ENCODE results near the gene A2ML1. TPM values are rescaled to one million over a fixed set of nuclear protein-coding genes. Genes with fewer than 3 reads are reported as not detected.
"Not testable (repeated sequence)": the region's sequence is repeated elsewhere in the genome, so short reads cannot be mapped to it uniquely, and the experiment has no call there.

Gene A2ML1
- 0.13 TPM for polyA plus RNA-seq
- long read RNA-seq, donor 1, result 0 reads
- long read RNA-seq, donor 2, result 0 reads
- long read RNA-seq, donor 3, result 0 reads
- long read RNA-seq, donor 4, result 0 reads
- long read RNA-seq, donor 5, result 0 reads
- long read RNA-seq, donor 6, result 0 reads
- long read RNA-seq, donor 7, result 0 reads
- long read RNA-seq, donor 8, result 0 reads
- long read RNA-seq, donor 9, result 0 reads
- long read RNA-seq, donor 10, result 0 reads
- long read RNA-seq, donor 11, result 0 reads

- no peaks in the 10 kb centered on the region for H3K9me3 ChIP-seq (ENCODE audit: control insufficient read depth, low read depth, low read length)
- no CpG with 5 or more reads among the region's 3 CpGs for whole genome bisulfite sequencing (ENCODE audit: insufficient coverage, low lambda C conversion rate)
- H3K27me3 ChIP-seq (ENCODE audit: control insufficient read depth, insufficient read depth, low read length), result no peaks in the 10 kb centered on the region
- no peak within 1 kb of the TSS for H3K4me3 ChIP-seq (ENCODE audit: low read length)
- H3K4me1 ChIP-seq (ENCODE audit: control insufficient read depth, insufficient read depth, low read length), result no peaks in the 10 kb centered on the region
- no peak within 1 kb of the TSS for H3K27ac ChIP-seq (ENCODE audit: low read length)
- H3K36me3 ChIP-seq (ENCODE audit: control insufficient read depth, insufficient read depth, low read length), result no peaks in the 10 kb centered on the region
- no peak for DNase-seq
These were observed at the start of gene A2ML1 for GRCh38 chr12:8822298-8822697. Gene A2ML1, plus strand, starts transcription at chr12:8822621. Its CDS starts 31 bp downstream, at chr12:8822652.

- Histone ChIP-seq H3K36me3 (ENCODE audit: control insufficient read depth, insufficient read depth, low read length) (peaks cover 8% of the 10 kb centered on the region), H3K27ac (ENCODE audit: low read length) (no peak overlapping the region), H3K4me1 (ENCODE audit: control insufficient read depth, insufficient read depth, low read length) (no peaks in the 10 kb centered on the region), H3K4me3 (ENCODE audit: low read length) (no peak overlapping the region), H3K9me3 (ENCODE audit: control insufficient read depth, low read depth, low read length) (no peaks in the 10 kb centered on the region), H3K27me3 (ENCODE audit: control insufficient read depth, insufficient read depth, low read length) (no peaks in the 10 kb centered on the region)
- no CpG with 5 or more reads among the region's 10 CpGs for WGBS (ENCODE audit: insufficient coverage, low lambda C conversion rate)
- no peak for DNase-seq
These were observed 49.0 kb upstream of the A2ML1 start for GRCh38 chr12:8773461-8773860.

- DNase-seq, result no peak
- Histone ChIP-seq H3K27me3 (ENCODE audit: control insufficient read depth, insufficient read depth, low read length) (no peaks in the 10 kb centered on the region), H3K4me1 (ENCODE audit: control insufficient read depth, insufficient read depth, low read length) (no peaks in the 10 kb centered on the region), H3K9me3 (ENCODE audit: control insufficient read depth, low read depth, low read length) (no peaks in the 10 kb centered on the region), H3K4me3 (ENCODE audit: low read length) (no peak overlapping the region), H3K27ac (ENCODE audit: low read length) (no peak overlapping the region), H3K36me3 (ENCODE audit: control insufficient read depth, insufficient read depth, low read length) (peaks cover 6% of the 10 kb centered on the region)
- no CpG with 5 or more reads among the region's 4 CpGs for WGBS (ENCODE audit: insufficient coverage, low lambda C conversion rate)
These were observed 43.1 kb upstream of the A2ML1 start for GRCh38 chr12:8779281-8779680.

- no peak for DNase-seq
- 92% methylated on average over 2 of the region's 2 CpGs for WGBS (ENCODE audit: insufficient coverage, low lambda C conversion rate)
- no peak overlapping the region for H3K27ac ChIP-seq (ENCODE audit: low read length)
- no peaks in the 10 kb centered on the region for H3K9me3 ChIP-seq (ENCODE audit: control insufficient read depth, low read depth, low read length)
- peaks cover 6% of the 10 kb centered on the region for H3K36me3 ChIP-seq (ENCODE audit: control insufficient read depth, insufficient read depth, low read length)
- H3K27me3 ChIP-seq (ENCODE audit: control insufficient read depth, insufficient read depth, low read length), result no peaks in the 10 kb centered on the region
- no peak overlapping the region for H3K4me3 ChIP-seq (ENCODE audit: low read length)
- H3K4me1 ChIP-seq (ENCODE audit: control insufficient read depth, insufficient read depth, low read length), result no peaks in the 10 kb centered on the region
These were observed 42.6 kb upstream of the A2ML1 start for GRCh38 chr12:8779862-8780261.

- no peak for DNase-seq
- Histone ChIP-seq H3K36me3 (ENCODE audit: control insufficient read depth, insufficient read depth, low read length) (peaks cover 6% of the 10 kb centered on the region), H3K27me3 (ENCODE audit: control insufficient read depth, insufficient read depth, low read length) (no peaks in the 10 kb centered on the region), H3K4me3 (ENCODE audit: low read length) (no peak overlapping the region), H3K4me1 (ENCODE audit: control insufficient read depth, insufficient read depth, low read length) (no peaks in the 10 kb centered on the region), H3K9me3 (ENCODE audit: control insufficient read depth, low read depth, low read length) (no peaks in the 10 kb centered on the region), H3K27ac (ENCODE audit: low read length) (no peak overlapping the region)
- WGBS (ENCODE audit: insufficient coverage, low lambda C conversion rate), result no CpG with 5 or more reads among the region's 1 CpG
These were observed 42.0 kb upstream of the A2ML1 start for GRCh38 chr12:8780389-8780788.

GRCh38 chr12:8781381-8782127 lies 40.9 kb upstream of the A2ML1 start:
- 100% methylated on average over 1 of the region's 2 CpGs for WGBS (ENCODE audit: insufficient coverage, low lambda C conversion rate)
- no peaks in the 10 kb centered on the region for H3K4me1 ChIP-seq (ENCODE audit: control insufficient read depth, insufficient read depth, low read length)

GRCh38 chr12:8784290-8784888 lies 38.0 kb upstream of the A2ML1 start:
- Histone ChIP-seq H3K27ac (ENCODE audit: low read length) (no peak overlapping the region), H3K27me3 (ENCODE audit: control insufficient read depth, insufficient read depth, low read length) (no peaks in the 10 kb centered on the region), H3K4me3 (ENCODE audit: low read length) (no peak overlapping the region), H3K36me3 (ENCODE audit: control insufficient read depth, insufficient read depth, low read length) (peaks cover 6% of the 10 kb centered on the region), H3K9me3 (ENCODE audit: control insufficient read depth, low read depth, low read length) (peaks cover 2% of the 10 kb centered on the region), H3K4me1 (ENCODE audit: control insufficient read depth, insufficient read depth, low read length) (no peaks in the 10 kb centered on the region)
- DNase-seq, result no peak

More at GRCh38 chr12:8781381-8782127, 40.9 kb upstream of the A2ML1 start:
- no peak overlapping the region for H3K27ac ChIP-seq (ENCODE audit: low read length)
- H3K4me3 ChIP-seq (ENCODE audit: low read length), result no peak overlapping the region
- H3K27me3 ChIP-seq (ENCODE audit: control insufficient read depth, insufficient read depth, low read length), result no peaks in the 10 kb centered on the region
- peaks cover 6% of the 10 kb centered on the region for H3K36me3 ChIP-seq (ENCODE audit: control insufficient read depth, insufficient read depth, low read length)
- DNase-seq, result no peak
- no peaks in the 10 kb centered on the region for H3K9me3 ChIP-seq (ENCODE audit: control insufficient read depth, low read depth, low read length)

- Histone ChIP-seq H3K9me3 (ENCODE audit: control insufficient read depth, low read depth, low read length) (peaks cover 2% of the 10 kb centered on the region), H3K27ac (ENCODE audit: low read length) (no peak overlapping the region), H3K4me3 (ENCODE audit: low read length) (no peak overlapping the region), H3K4me1 (ENCODE audit: control insufficient read depth, insufficient read depth, low read length) (no peaks in the 10 kb centered on the region), H3K27me3 (ENCODE audit: control insufficient read depth, insufficient read depth, low read length) (no peaks in the 10 kb centered on the region), H3K36me3 (ENCODE audit: control insufficient read depth, insufficient read depth, low read length) (peaks cover 6% of the 10 kb centered on the region)
- no peak for DNase-seq
- no CpG with 5 or more reads among the region's 4 CpGs for WGBS (ENCODE audit: insufficient coverage, low lambda C conversion rate)
These were observed 36.9 kb upstream of the A2ML1 start for GRCh38 chr12:8785499-8785898.

- H3K27ac ChIP-seq (ENCODE audit: low read length); DNase-seq; H3K4me3 ChIP-seq (ENCODE audit: low read length); H3K27me3 ChIP-seq (ENCODE audit: control insufficient read depth, insufficient read depth, low read length); H3K9me3 ChIP-seq (ENCODE audit: control insufficient read depth, low read depth, low read length); H3K4me1 ChIP-seq (ENCODE audit: control insufficient read depth, insufficient read depth, low read length); H3K36me3 ChIP-seq (ENCODE audit: control insufficient read depth, insufficient read depth, low read length): not testable (repeated sequence)
- WGBS (ENCODE audit: insufficient coverage, low lambda C conversion rate), result no CpG with 5 or more reads among the region's 28 CpGs
These were observed 35.2 kb upstream of the A2ML1 start for GRCh38 chr12:8787206-8787605.

GRCh38 chr12:8788706-8789105 lies 33.7 kb upstream of the A2ML1 start:
- not testable (repeated sequence) for H3K27me3 ChIP-seq (ENCODE audit: control insufficient read depth, insufficient read depth, low read length); H3K27ac ChIP-seq (ENCODE audit: low read length); H3K4me3 ChIP-seq (ENCODE audit: low read length); H3K36me3 ChIP-seq (ENCODE audit: control insufficient read depth, insufficient read depth, low read length); DNase-seq; H3K9me3 ChIP-seq (ENCODE audit: control insufficient read depth, low read depth, low read length); H3K4me1 ChIP-seq (ENCODE audit: control insufficient read depth, insufficient read depth, low read length)
- no CpG with 5 or more reads among the region's 13 CpGs for WGBS (ENCODE audit: insufficient coverage, low lambda C conversion rate)
